Fibroblast of villous mesenchyme (primary cell): ENCODE measurements around the gene SLC16A1. TPM values are rescaled to one million over a fixed set of nuclear protein-coding genes. Genes with fewer than 3 reads are reported as not detected.

ENCODE experiments used
- DNase-seq: peaks from one replicate; pipeline ENCODE4 v3.0.0-alpha.2; 2010; ENCODE audit warnings: low read depth
- H3K4me3 ChIP-seq: 2 replicates; pipeline ENCODE4 v1.5.1; 2011; ENCODE audit warnings: low read depth, mild to moderate bottlenecking, low read length
- CTCF ChIP-seq: IDR thresholded peaks from 2 replicates; pipeline ENCODE4 v1.5.1; 2012; ENCODE audit warnings: low read depth, mild to moderate bottlenecking, low read length; ENCODE audit not compliant: insufficient read depth
- total RNA-seq: library from RNA; depleted of rRNA; stranded (reverse); fragments of >200 nt; gene quantifications from 2 replicates; pipeline ENCODE4 v1.2.3, GENCODE V29; 2012

The SLC16A1 gene
- total RNA-seq, 1 donor: 129 TPM

GRCh38 chr1:112909847-112910246 is 46.1 kb downstream of the SLC16A1 start:
- DNase-seq: no peak
- TF ChIP-seq CTCF: no peak
- H3K4me3 ChIP-seq: no peak overlapping the region

- no peak overlapping the region for H3K4me3 ChIP-seq
- DNase-seq: no peak
- TF ChIP-seq CTCF: no peak
These were observed 49.8 kb downstream of the SLC16A1 start for GRCh38 chr1:112906150-112906698.

GRCh38 chr1:112905395-112906149 is 50.4 kb downstream of the SLC16A1 start:
- no peak overlapping the region for H3K4me3 ChIP-seq
- peak; percentile 29 for DNase-seq
- TF ChIP-seq CTCF: no peak

GRCh38 chr1:112904831-112905261 is 51.1 kb downstream of the SLC16A1 start:
- no peak for TF ChIP-seq CTCF
- no peak for DNase-seq
- H3K4me3 ChIP-seq: no peak overlapping the region

GRCh38 chr1:112904071-112904830 is 51.7 kb downstream of the SLC16A1 start:
- TF ChIP-seq CTCF: no peak
- H3K4me3 ChIP-seq: no peak overlapping the region
- peak; percentile 94 for DNase-seq

GRCh38 chr1:112902221-112902620 is 53.8 kb downstream of the SLC16A1 start:
- no peak for DNase-seq
- TF ChIP-seq CTCF: no peak
- H3K4me3 ChIP-seq: no peak overlapping the region
